Measurements from ENCODE around the gene RBM19.

The RBM19 gene

DNA sequence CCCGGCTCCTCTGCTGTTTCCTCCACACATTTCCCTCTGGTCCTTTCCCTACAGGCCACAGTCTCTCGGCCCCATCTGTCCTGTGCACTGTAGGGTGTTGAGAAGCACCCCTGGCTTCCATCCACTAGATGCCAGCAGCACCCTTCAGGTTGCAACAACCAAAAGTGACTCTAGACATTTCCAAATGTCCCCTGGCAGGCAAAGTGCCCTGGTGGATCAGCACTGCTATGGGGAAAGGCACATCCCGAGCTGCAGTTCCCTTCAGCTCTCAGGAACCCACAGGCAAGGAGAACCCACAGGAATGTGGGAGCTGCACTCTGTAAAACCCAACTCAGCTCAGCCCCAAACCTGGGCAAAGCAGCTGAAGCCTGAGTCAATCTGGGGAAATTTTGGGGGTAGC lies 77.0 kb downstream of the RBM19 start:
- Histone ChIP-seq H3K27me3 (ENCODE audit: control insufficient read depth, insufficient read depth, low read length) (no peaks in the 10 kb centered on the region), H3K4me1 (ENCODE audit: control insufficient read depth, insufficient read depth, low read length) (0 out of 2 replicates have a peak, but pooled peaks cover 11% of the 10 kb centered on the region), H3K4me3 (ENCODE audit: low read depth, low read length) (no peak overlapping the region)

DNA sequence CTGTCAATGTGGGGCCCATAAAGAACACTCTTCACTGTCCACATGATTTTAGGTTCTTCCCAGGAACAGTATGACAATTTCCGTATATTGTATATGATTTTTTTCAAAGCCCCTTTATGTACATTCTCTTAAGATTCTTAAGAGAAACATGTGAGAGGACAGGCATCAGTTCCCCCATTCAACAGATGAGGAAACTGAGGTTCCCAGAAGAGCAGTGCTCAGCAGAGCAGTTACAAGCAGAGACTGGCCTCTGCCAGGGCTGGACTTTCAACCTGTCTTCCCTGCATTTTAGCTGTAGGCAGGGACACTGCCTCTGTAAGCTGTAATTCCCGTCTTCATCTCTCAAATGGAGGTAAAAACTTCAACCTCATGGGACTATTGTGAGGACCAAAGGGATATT lies 77.7 kb downstream of the RBM19 start:
- H3K27me3 ChIP-seq (ENCODE audit: control insufficient read depth, insufficient read depth, low read length) = no peaks in the 10 kb centered on the region
- no peak overlapping the region for H3K27ac ChIP-seq (ENCODE audit: low read depth, low read length)
- no peak overlapping the region for H3K4me3 ChIP-seq (ENCODE audit: low read depth, low read length)
- H3K9me3 ChIP-seq (ENCODE audit: control insufficient read depth, insufficient read depth, low read depth, low read length) = peaks cover 2% of the 10 kb centered on the region; the same call in 1 of the 2 replicates
- H3K36me3 ChIP-seq (ENCODE audit: control insufficient read depth, insufficient read depth, low read length) = no peaks in the 10 kb centered on the region
- H3K9ac ChIP-seq (ENCODE audit: low read length) = no peak overlapping the region
- 0 out of 2 replicates have a peak, but pooled peaks cover 11% of the 10 kb centered on the region for H3K4me1 ChIP-seq (ENCODE audit: control insufficient read depth, insufficient read depth, low read length)

More for the DNA sequence above, 77.0 kb downstream of the RBM19 start:
- Histone ChIP-seq H3K9me3 (ENCODE audit: control insufficient read depth, insufficient read depth, low read depth, low read length) (peaks cover 2% of the 10 kb centered on the region; the same call in 1 of the 2 replicates), H3K27ac (ENCODE audit: low read depth, low read length) (no peak overlapping the region), H3K36me3 (ENCODE audit: control insufficient read depth, insufficient read depth, low read length) (no peaks in the 10 kb centered on the region), H3K9ac (ENCODE audit: low read length) (no peak overlapping the region)

GRCh38 chr12:113887906-113888305 lies 78.2 kb downstream of the RBM19 start:
- H3K9me3 ChIP-seq (ENCODE audit: control insufficient read depth, insufficient read depth, low read depth, low read length) = peaks cover 2% of the 10 kb centered on the region; the same call in 1 of the 2 replicates
- no peak overlapping the region for H3K27ac ChIP-seq (ENCODE audit: low read depth, low read length)
- no peaks in the 10 kb centered on the region for H3K27me3 ChIP-seq (ENCODE audit: control insufficient read depth, insufficient read depth, low read length)
- H3K36me3 ChIP-seq (ENCODE audit: control insufficient read depth, insufficient read depth, low read length) = no peaks in the 10 kb centered on the region
- no peak overlapping the region for H3K4me3 ChIP-seq (ENCODE audit: low read depth, low read length)
- 0 out of 2 replicates have a peak, but pooled peaks cover 11% of the 10 kb centered on the region for H3K4me1 ChIP-seq (ENCODE audit: control insufficient read depth, insufficient read depth, low read length)
- no peak overlapping the region for H3K9ac ChIP-seq (ENCODE audit: low read length)

DNA sequence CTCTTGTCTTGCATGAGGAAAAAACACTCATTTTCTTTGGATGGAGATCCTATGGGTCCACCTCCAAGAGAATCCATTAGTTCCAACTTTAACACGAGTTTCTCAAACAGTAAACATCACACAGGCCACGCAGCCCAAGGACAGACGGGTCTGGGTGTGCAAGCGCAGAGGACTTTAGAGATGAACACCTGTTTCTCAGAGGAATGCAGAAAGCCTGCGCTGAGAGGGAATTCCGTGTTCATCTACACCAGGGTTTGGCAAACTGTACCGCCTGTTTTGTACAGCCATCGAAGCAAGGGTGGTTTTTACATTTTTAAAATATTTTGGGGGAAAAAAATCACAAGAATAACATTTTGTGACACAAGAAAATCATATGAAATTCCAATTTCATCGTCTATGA lies 79.4 kb downstream of the RBM19 start:
- Histone ChIP-seq H3K9ac (ENCODE audit: low read length) (no peak overlapping the region), H3K36me3 (ENCODE audit: control insufficient read depth, insufficient read depth, low read length) (no peaks in the 10 kb centered on the region), H3K4me1 (ENCODE audit: control insufficient read depth, insufficient read depth, low read length) (0 out of 2 replicates have a peak, but pooled peaks cover 11% of the 10 kb centered on the region), H3K9me3 (ENCODE audit: control insufficient read depth, insufficient read depth, low read depth, low read length) (peaks cover 2% of the 10 kb centered on the region; the same call in 1 of the 2 replicates), H3K4me3 (ENCODE audit: low read depth, low read length) (no peak overlapping the region), H3K27me3 (ENCODE audit: control insufficient read depth, insufficient read depth, low read length) (no peaks in the 10 kb centered on the region), H3K27ac (ENCODE audit: low read depth, low read length) (no peak overlapping the region)

GRCh38 chr12:113884392-113884791 lies 81.7 kb downstream of the RBM19 start:
- no peaks in the 10 kb centered on the region for H3K27me3 ChIP-seq (ENCODE audit: control insufficient read depth, insufficient read depth, low read length)
- H3K27ac ChIP-seq (ENCODE audit: low read depth, low read length) = no peak overlapping the region
- H3K9me3 ChIP-seq (ENCODE audit: control insufficient read depth, insufficient read depth, low read depth, low read length) = peaks cover 2% of the 10 kb centered on the region; the same call in 1 of the 2 replicates
- H3K4me1 ChIP-seq (ENCODE audit: control insufficient read depth, insufficient read depth, low read length) = no peaks in the 10 kb centered on the region
- H3K9ac ChIP-seq (ENCODE audit: low read length) = no peak overlapping the region
- no peak overlapping the region for H3K4me3 ChIP-seq (ENCODE audit: low read depth, low read length)
- H3K36me3 ChIP-seq (ENCODE audit: control insufficient read depth, insufficient read depth, low read length) = no peaks in the 10 kb centered on the region

- no peaks in the 10 kb centered on the region for H3K4me1 ChIP-seq (ENCODE audit: control insufficient read depth, insufficient read depth, low read length)
- no peak overlapping the region for H3K4me3 ChIP-seq (ENCODE audit: low read depth, low read length)
- H3K9ac ChIP-seq (ENCODE audit: low read length) = no peak overlapping the region
- peaks cover 2% of the 10 kb centered on the region; the same call in 1 of the 2 replicates for H3K9me3 ChIP-seq (ENCODE audit: control insufficient read depth, insufficient read depth, low read depth, low read length)
- H3K27ac ChIP-seq (ENCODE audit: low read depth, low read length) = no peak overlapping the region
- no peaks in the 10 kb centered on the region for H3K36me3 ChIP-seq (ENCODE audit: control insufficient read depth, insufficient read depth, low read length)
- H3K27me3 ChIP-seq (ENCODE audit: control insufficient read depth, insufficient read depth, low read length) = no peaks in the 10 kb centered on the region
These were observed 83.4 kb downstream of the RBM19 start for GRCh38 chr12:113882690-113883089.

DNA sequence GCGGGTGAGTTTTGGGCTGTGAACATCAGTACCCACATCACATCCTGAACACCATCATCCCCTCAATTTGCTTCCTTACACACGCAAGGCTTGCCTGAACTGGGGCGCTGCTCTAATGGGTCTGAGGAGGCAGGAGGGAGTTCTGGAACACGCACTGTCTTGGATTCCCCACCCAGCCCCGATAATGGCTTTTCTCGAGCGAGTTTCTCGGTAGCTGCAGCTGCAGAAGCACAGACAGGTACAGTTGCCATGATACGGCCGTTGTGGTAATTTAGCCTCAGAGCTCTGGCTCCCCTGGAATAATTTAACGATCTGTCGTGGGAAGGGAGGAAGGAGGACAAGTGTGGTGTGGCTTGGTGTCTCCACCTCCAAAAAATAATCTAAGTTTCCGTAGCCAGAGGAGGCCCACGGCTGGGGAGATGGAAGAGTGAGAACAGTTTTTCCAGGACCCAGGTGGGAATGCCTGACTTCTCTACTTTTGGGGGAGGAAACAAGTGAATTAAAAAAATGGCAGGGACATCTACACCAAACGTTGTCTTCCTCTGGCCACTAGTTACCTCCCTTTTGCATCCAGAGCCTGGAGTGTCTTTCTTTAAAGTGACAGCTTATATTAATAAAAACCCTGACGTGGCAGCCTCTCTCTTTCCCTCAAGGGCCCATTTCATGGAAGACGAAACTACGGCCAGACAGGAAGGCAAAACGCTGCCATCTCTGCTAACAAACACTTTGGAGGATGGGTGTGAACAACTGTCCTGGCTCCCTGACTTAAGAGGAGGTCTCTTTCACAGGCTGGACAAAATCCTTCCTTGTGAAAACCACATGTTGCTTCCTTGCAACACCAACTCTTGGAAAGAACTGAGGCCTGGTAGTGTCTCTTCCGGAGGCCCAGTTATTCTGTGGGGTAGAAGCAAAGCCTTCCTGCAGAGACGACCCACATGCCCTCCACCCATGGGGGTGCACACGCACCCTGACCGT lies 84.8 kb downstream of the RBM19 start:
- no peak overlapping the region for H3K27ac ChIP-seq (ENCODE audit: low read depth, low read length)
- no peaks in the 10 kb centered on the region for H3K4me1 ChIP-seq (ENCODE audit: control insufficient read depth, insufficient read depth, low read length)
- H3K9me3 ChIP-seq (ENCODE audit: control insufficient read depth, insufficient read depth, low read depth, low read length) = peaks cover 2% of the 10 kb centered on the region; the same call in 1 of the 2 replicates
- no peaks in the 10 kb centered on the region for H3K27me3 ChIP-seq (ENCODE audit: control insufficient read depth, insufficient read depth, low read length)
- no peak overlapping the region for H3K4me3 ChIP-seq (ENCODE audit: low read depth, low read length)
- H3K9ac ChIP-seq (ENCODE audit: low read length) = no peak overlapping the region
- H3K36me3 ChIP-seq (ENCODE audit: control insufficient read depth, insufficient read depth, low read length) = no peaks in the 10 kb centered on the region

GRCh38 chr12:113880326-113880725 lies 85.8 kb downstream of the RBM19 start:
- no peak overlapping the region for H3K4me3 ChIP-seq (ENCODE audit: low read depth, low read length)
- no peak overlapping the region for H3K9ac ChIP-seq (ENCODE audit: low read length)
- no peak overlapping the region for H3K27ac ChIP-seq (ENCODE audit: low read depth, low read length)
- H3K4me1 ChIP-seq (ENCODE audit: control insufficient read depth, insufficient read depth, low read length) = peaks cover 4% of the 10 kb centered on the region; the same call in 1 of the 2 replicates
- peaks cover under 1% of the 10 kb centered on the region; the same call in 1 of the 2 replicates for H3K36me3 ChIP-seq (ENCODE audit: control insufficient read depth, insufficient read depth, low read length)
- H3K27me3 ChIP-seq (ENCODE audit: control insufficient read depth, insufficient read depth, low read length) = no peaks in the 10 kb centered on the region
- H3K9me3 ChIP-seq (ENCODE audit: control insufficient read depth, insufficient read depth, low read depth, low read length) = peaks cover 2% of the 10 kb centered on the region; the same call in 1 of the 2 replicates

- Histone ChIP-seq H3K4me1 (ENCODE audit: control insufficient read depth, insufficient read depth, low read length) (peaks cover 4% of the 10 kb centered on the region; the same call in 1 of the 2 replicates), H3K9me3 (ENCODE audit: control insufficient read depth, insufficient read depth, low read depth, low read length) (peaks cover 2% of the 10 kb centered on the region; the same call in 1 of the 2 replicates), H3K9ac (ENCODE audit: low read length) (no peak overlapping the region), H3K36me3 (ENCODE audit: control insufficient read depth, insufficient read depth, low read length) (peaks cover 7% of the 10 kb centered on the region), H3K27ac (ENCODE audit: low read depth, low read length) (no peak overlapping the region), H3K4me3 (ENCODE audit: low read depth, low read length) (no peak overlapping the region), H3K27me3 (ENCODE audit: control insufficient read depth, insufficient read depth, low read length) (no peaks in the 10 kb centered on the region)
These were observed 86.5 kb downstream of the RBM19 start for GRCh38 chr12:113879658-113880057.

- peaks cover 4% of the 10 kb centered on the region; the same call in 1 of the 2 replicates for H3K4me1 ChIP-seq (ENCODE audit: control insufficient read depth, insufficient read depth, low read length)
- no peak overlapping the region for H3K4me3 ChIP-seq (ENCODE audit: low read depth, low read length)
- peaks cover 18% of the 10 kb centered on the region for H3K36me3 ChIP-seq (ENCODE audit: control insufficient read depth, insufficient read depth, low read length)
- no peaks in the 10 kb centered on the region for H3K27me3 ChIP-seq (ENCODE audit: control insufficient read depth, insufficient read depth, low read length)
- no peak overlapping the region for H3K9ac ChIP-seq (ENCODE audit: low read length)
- no peaks in the 10 kb centered on the region; the same call in 1 of the 2 replicates for H3K9me3 ChIP-seq (ENCODE audit: control insufficient read depth, insufficient read depth, low read depth, low read length)
- no peak overlapping the region for H3K27ac ChIP-seq (ENCODE audit: low read depth, low read length)
These were observed 88.5 kb downstream of the RBM19 start for GRCh38 chr12:113877607-113878006.

DNA sequence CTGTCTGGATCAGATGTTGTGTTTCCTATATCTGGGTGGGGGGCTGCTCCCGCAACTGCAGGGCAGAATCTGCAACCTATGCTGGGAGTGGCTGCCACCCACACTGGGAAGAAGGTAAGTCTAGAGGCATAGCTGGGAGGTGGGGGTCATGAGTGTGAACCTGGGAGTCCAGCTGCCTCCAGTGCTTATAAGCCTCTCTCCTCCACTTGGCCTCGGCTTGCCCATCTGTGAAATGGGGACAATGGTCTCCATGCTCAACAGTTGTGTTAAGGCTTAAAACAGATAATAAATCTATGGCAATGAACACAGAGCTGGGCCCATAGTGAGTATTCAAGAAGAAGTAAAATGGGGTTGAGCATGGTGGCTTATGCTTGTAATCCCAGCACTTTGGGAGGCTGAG lies 90.0 kb downstream of the RBM19 start:
- Histone ChIP-seq H3K4me1 (ENCODE audit: control insufficient read depth, insufficient read depth, low read length) (peaks cover 4% of the 10 kb centered on the region; the same call in 1 of the 2 replicates), H3K9me3 (ENCODE audit: control insufficient read depth, insufficient read depth, low read depth, low read length) (no peaks in the 10 kb centered on the region; the same call in 1 of the 2 replicates), H3K4me3 (ENCODE audit: low read depth, low read length) (no peak overlapping the region), H3K27ac (ENCODE audit: low read depth, low read length) (no peak overlapping the region), H3K9ac (ENCODE audit: low read length) (no peak overlapping the region), H3K27me3 (ENCODE audit: control insufficient read depth, insufficient read depth, low read length) (no peaks in the 10 kb centered on the region), H3K36me3 (ENCODE audit: control insufficient read depth, insufficient read depth, low read length) (peaks cover 18% of the 10 kb centered on the region)
